Measurements from ENCODE around the gene EXOSC7.
"Not testable (repeated sequence)": the region's sequence is repeated elsewhere in the genome, so short reads cannot be mapped to it uniquely, and the experiment has no call there.

Gene EXOSC7

GRCh38 chr3:44962621-44963393, 13.2 kb upstream of the EXOSC7 start:
- DNase-seq (ENCODE audit: low spot score): no peak

- DNase-seq (ENCODE audit: low spot score): no peak
These were observed 12.3 kb upstream of the EXOSC7 start for GRCh38 chr3:44963571-44964325.

DNA sequence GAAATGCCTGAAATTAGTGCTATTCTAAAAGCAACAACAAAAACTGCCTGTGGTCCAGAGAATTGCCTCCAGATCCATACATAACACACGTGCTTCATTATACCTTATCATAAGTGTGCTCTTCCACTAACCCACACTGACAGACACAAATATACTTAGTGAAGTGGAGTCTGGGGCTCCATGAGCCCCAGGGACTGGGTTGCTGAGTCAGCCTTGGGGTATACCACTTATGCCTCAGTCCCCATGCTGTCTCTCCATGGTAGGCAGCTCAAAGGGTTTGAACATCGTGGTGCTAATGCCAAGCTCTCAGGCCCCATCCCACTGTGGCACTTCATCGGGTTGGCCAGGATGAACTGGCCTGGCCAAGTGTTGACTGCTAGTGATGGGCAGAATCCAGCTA, 10.9 kb upstream of the EXOSC7 start:
- DNase-seq (ENCODE audit: low spot score): no peak

GRCh38 chr3:44966795-44967278, 9.2 kb upstream of the EXOSC7 start:
- DNase-seq (ENCODE audit: low spot score): no peak

- no peak for DNase-seq (ENCODE audit: low spot score)
These were observed 7.6 kb upstream of the EXOSC7 start for GRCh38 chr3:44968447-44968858.

- no peak for DNase-seq (ENCODE audit: low spot score)
These were observed 6.8 kb upstream of the EXOSC7 start for GRCh38 chr3:44969154-44969827.

- no peak for DNase-seq (ENCODE audit: low spot score)
These were observed 6.2 kb upstream of the EXOSC7 start for GRCh38 chr3:44969828-44970179.

GRCh38 chr3:44970926-44971490, 5.0 kb upstream of the EXOSC7 start:
- DNase-seq (ENCODE audit: low spot score): no peak

GRCh38 chr3:44974416-44974815, 1.6 kb upstream of the EXOSC7 start:
- DNase-seq (ENCODE audit: low spot score): no peak

GRCh38 chr3:44981220-44981619, 5.2 kb downstream of the EXOSC7 start:
- no peak for DNase-seq (ENCODE audit: low spot score)

DNA sequence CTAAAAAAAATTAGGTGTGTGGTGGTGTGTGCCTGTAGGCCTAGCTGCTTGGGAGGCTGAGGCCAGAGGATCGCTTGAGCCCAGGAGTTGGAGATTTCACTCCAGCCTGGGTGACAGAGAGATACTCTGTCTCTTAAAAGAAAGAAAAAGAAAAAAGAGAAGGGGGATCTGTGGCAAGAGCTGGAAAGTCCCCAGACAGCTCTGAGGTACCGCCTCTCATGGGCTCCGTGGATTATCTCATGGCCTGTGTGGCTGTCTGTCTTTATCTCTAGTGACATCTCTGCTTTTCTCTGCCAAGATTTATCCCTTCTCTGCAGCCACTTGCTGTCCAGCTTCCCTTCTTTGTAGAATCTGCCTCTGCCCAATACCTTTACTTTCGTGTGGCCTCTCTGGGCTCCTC, 5.7 kb downstream of the EXOSC7 start:
- DNase-seq (ENCODE audit: low spot score): no peak

GRCh38 chr3:44982817-44983216, 6.8 kb downstream of the EXOSC7 start:
- no peak for DNase-seq (ENCODE audit: low spot score)

DNA sequence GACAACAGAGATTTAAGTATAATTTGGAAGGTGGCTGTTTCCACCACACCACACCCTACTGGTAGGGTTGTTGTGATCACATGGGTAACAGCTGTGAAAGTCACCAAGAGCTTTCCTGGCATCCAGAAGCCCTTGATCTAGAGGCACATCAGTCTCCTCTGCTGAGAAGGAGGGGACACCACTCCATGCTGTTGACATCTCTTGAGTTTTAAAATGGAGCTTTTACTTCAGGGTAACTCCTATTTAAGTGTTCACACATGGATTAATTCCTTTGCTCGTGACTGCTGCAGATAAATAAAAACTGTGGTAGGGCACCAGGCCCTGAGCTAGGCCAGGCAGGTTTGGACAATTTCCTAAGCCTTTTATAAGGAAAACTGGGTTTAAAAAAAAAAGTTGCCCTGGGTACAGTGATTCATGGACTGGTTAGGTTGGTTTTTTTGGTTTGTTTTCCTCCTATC, 7.5 kb downstream of the EXOSC7 start:
- DNase-seq (ENCODE audit: low spot score): no peak

DNA sequence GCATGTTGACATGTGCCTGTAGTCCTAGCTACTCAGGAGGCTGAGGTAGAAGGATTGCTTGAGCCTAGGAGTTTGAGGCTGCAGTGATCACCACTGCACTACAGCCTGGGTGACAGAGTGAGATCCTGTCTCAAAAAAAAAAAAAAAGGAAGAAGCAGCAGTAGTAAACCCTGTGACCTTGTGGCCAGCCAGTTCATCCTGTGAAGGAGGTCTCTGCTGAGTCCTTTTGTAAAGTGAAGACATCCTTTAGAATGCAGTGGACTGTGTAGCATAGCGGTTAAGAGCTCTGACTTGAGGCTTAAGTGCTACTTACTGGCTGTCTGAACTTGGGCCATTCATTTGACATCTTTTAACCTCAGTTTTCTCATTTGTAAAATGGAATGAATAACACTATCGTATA, 8.3 kb downstream of the EXOSC7 start:
- DNase-seq (ENCODE audit: low spot score): no peak

DNA sequence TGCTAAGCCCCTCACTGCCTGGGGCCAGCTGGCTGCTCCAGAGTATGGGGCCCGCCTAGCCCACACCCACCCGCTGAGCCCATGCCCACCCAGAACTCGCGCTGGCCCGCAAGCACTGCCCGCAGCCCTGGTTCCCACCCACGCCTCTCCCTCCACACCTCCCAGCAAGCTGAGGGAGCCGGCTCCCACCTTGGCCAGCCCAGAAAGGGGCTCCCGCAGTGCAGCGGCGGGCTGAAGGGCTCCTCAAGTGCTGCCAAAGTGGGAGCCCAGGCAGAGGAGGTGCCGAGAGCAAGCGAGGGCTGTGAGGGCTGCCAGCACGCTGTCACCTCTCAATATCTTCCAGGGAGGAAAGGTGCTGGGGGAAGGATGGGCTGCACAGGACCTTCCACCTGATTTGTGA, 10.3 kb downstream of the EXOSC7 start:
- not testable (repeated sequence) for DNase-seq (ENCODE audit: low spot score)

DNA sequence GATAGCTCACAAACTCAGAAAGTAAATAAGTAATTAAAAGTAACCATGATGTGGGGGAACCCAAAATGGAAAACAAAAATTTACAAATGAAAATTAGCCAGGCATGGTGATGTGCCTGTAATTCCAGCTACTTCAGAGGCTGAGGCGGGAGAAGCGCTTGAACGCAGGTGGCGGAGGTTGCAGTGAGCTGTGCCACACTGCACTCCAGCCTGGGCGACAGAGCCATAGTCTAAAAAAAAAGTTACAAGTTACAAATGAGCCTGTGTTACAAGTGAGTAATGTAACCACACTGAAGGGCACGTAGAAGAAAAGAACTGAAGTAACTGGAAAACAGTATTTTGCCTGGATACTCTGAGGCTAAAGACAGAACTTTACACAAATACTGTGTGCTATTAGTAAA, 11.3 kb downstream of the EXOSC7 start:
- DNase-seq (ENCODE audit: low spot score): no peak

DNA sequence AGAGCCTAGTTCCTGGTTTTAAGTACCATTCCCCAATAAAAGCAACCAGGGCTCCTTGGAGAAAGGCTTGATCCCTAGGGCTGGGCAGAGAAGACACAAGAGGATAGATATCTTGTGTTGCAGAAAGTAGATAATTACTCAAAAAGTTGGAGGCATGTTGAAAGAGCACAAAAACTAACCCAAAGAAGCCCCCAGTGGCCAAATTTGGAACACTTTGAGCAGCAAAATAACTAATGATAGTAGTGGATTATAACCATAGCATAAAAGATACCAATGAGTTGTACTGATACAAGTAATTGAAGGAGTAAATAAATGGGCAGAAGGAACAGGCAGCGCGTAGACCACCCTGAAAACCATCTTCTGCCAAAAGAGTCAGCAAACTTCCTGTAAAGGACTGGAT, 12.0 kb downstream of the EXOSC7 start:
- DNase-seq (ENCODE audit: low spot score): no peak

- DNase-seq (ENCODE audit: low spot score): no peak
These were observed 13.1 kb downstream of the EXOSC7 start for GRCh38 chr3:44989141-44989540.

GRCh38 chr3:44989636-44990373, 13.8 kb downstream of the EXOSC7 start:
- DNase-seq (ENCODE audit: low spot score): no peak

DNA sequence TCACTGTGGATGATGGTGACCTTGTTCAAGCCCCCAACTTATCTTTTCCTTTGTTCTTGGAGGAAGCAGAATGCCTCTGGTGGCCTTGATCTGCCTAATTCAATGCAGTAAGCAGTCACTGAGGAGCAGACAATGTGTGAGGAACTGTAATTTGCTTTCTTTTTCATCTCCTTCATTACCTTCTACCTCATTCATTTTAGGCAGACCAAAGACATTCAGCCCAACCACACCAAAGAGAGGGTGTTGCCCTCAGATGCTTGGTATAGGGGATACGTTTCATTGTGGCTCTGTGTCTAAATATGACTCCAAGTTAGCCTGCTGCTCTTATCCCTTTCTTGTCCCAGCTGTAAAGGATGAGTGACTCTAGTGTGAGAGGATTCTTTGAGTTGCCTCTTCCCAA, 15.3 kb downstream of the EXOSC7 start:
- no peak for DNase-seq (ENCODE audit: low spot score)

DNA sequence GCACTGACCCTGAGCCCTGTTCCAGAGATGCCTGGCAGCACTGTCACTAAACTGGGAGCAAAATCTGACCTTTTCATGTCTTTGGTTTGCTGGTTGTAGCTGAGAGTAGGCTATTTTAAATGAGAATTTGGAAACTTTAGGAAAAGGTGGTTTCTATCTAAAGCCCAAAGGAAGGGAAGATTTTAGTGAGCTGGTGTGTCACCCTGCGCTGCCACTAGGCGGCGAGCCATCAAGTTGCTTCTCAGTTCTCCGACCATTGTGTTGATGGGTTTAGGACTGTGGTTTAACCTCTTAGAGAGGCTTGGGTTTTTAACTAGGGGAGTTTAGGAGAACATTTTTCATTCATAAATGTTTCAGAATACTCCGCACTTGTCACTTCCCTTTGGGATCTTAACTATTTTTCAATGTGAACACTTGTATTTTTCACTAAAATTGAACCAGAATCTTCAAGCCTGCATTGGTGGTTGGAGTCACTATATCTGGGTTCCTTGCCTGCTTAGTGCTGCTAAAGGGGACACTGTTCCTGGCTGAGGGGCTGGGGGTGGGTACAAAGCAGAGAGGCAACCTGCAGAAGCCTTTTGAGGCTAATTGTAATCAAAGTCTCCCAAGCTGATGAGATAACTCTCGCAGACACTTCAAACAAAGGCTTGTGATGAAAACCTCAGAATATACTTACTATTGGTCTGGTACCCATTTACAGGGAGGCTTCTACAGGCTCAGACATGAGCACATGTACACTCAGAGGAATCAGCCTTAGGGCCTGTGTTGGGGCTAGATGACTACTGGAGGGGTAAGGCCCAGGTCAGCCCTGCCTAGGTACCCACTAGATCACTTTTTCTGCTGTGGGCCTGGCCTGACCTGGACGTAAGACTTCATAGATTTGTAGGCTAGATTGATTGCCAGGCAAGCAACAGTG, 16.8 kb downstream of the EXOSC7 start:
- DNase-seq (ENCODE audit: low spot score): no peak
